NCI-H774 (cell line): ENCODE data around the gene FAM237A.

Source experiments
- DNase-seq: peaks from one replicate; lab custom pipeline; 2025; lab: John Stamatoyannopoulos, UW

FAM237A gene

DNA sequence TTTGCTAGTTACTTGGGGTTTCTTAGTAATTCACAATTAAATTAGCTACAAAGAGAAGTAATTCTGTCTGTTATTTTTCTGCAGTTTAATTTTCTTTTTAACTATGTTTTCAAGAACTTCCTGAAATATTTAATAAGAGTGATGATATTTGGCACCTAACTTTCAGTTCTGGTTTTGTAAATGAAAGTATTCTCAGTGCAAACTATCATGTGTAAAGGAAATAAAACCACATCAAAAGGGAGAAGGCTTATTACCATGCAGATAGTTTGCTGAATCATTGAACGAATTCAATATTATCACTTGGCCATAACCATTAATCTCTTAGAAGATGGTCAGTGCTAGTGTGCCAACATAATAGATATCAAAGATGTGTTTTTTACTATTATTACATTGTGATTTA lies 46.7 kb downstream of the FAM237A start:
- DNase-seq: no peak

DNA sequence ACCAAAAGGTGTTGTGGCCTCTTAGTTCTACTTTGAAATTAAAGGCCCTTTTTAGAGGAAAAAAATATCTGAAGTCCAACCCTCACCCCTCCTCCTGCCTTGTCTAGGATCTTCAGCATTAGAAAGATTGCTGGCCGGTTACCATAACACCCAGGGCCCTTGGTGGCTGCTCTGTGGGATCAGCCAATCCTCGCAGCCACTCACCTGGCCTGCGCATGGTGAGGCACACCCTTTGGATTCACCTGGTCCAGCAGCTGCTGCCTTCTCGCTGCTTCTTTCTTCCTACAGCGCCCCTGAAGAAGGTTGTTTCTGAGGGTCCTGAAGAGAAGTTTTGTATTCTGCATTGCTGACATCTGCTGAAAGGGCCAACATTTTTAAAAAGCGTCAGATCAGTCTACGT lies 50.7 kb downstream of the FAM237A start:
- DNase-seq: no peak

DNA sequence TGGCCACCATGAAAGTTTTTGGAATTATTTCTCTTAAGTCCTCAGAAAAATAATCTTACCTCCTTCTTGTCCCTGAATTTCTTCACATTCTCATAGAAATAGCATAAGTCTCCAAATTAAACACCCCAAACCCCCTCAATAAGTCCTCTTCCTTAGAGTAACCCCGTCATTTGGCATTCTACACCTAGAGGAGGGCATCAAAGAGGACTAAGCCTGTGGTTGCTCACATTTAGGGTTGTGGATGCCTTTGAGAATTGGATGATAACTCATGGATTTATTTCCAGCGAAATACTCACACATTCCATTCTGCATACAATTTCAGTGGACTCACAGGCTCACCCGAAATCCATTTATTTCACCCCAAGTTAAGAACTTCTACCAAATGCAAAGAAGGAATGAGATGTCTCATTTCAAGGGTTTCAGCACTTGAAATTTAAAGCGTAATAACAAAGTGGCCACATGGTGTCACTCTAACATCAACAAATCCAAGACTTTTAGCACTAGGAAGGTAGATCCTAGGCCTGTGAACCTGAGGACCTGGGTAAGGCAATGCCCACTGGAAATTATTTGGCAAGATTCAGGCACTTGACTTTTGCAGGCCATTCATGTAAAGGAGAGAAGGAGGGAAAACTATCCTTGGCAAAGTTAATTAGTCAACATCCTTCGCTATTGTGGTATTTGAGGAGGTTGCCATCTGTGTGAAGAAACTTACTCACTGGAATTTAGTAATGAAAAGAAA lies 51.3 kb downstream of the FAM237A start:
- peak; percentile 73 for DNase-seq

DNA sequence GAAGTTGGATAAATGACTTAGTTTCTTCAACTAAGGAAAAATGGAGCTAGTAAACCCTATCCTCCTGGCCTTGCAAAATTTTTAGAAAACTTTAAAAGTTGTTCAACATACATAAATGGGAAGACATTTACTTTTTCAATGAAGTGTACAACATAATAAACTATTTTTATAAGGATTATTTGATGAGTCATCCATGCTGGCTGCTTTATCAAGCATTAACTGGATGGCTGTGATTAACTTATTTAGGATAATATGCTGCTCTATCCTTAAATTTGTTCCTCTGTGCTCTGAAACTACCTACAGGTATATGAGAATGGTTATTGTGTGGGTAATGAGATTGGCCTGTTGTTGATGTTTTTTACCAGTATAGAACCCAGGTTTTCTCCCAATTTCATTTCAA lies 54.6 kb downstream of the FAM237A start:
- no peak for DNase-seq

DNA sequence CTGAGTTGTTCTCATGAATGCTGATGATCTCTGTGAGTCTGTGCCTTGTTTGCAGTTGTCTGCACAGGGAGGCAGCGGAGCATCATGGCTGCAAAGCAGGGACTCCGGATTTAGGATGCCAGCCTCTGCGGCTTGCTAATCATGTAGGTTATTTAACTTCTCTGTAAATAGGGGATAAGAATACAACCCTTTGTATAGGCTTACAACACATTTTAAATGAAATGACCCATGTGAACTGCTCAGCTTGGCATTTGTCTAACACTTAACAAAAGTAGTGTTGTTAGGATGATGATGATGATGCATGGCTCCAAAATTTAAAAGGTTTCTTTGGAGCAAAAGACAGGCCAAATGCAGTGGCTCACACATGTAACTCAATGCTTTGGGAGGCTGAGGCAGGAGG lies 56.5 kb downstream of the FAM237A start:
- DNase-seq: no peak
